ENCODE results near the gene TTC23L.

DNA sequence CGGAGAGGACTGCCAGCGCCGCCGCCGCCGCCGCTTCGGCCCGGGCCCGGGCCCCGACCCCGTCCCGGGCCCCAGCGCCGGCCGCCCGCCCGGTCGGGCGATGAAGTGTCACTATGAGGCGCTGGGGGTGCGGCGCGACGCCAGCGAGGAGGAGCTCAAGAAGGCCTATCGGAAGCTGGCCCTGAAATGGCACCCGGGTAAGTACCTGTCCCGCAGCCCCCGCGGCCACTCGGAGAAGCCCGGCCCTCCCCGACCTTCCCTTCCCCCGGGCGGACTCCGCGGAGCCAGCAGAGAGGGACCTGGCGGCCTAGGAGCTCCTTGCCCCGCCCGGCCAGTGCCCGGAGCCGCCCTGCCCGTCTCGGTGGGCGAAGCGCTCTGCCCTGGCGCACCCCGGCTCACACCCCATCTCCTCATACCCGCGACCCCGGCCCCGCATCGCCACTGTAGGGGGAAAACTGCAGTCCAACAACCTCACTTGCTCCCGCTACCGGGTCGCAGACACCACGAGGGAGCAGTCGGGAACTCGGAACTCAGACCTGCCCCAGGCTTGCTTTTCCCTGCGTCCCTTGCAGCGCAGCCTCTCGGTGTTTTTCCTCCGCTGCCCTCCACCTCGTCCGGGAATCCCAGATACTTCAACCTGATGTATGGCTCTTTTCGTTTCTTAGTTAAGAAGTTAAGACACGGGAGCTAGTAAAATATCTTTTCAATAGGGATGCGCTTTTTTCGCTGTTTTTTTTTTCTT lies 90.9 kb downstream of the TTC23L start:
- TF ChIP-seq, protein P1, sequence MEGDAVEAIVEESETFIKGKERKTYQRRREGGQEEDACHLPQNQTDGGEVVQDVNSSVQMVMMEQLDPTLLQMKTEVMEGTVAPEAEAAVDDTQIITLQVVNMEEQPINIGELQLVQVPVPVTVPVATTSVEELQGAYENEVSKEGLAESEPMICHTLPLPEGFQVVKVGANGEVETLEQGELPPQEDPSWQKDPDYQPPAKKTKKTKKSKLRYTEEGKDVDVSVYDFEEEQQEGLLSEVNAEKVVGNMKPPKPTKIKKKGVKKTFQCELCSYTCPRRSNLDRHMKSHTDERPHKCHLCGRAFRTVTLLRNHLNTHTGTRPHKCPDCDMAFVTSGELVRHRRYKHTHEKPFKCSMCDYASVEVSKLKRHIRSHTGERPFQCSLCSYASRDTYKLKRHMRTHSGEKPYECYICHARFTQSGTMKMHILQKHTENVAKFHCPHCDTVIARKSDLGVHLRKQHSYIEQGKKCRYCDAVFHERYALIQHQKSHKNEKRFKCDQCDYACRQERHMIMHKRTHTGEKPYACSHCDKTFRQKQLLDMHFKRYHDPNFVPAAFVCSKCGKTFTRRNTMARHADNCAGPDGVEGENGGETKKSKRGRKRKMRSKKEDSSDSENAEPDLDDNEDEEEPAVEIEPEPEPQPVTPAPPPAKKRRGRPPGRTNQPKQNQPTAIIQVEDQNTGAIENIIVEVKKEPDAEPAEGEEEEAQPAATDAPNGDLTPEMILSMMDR (conservative IDR thresholded peaks at IDR 0.05 in 1 of 2, IDR thresholded peaks at IDR 0.05 in 1 of 2; ENCODE audit: low read depth in 1 of 2, low read length in 2 of 2): no peak
- TF ChIP-seq EZH2 (IDR thresholded peaks at IDR 0.05; ENCODE audit: low read length, missing control alignments): no peak
